Endometrial microvascular endothelial cells (primary cell): Measurements from ENCODE around the gene PRKG1. TPM values are rescaled to one million over a fixed set of nuclear protein-coding genes. Genes with fewer than 3 reads are reported as not detected.
"Not testable (repeated sequence)": the region's sequence is repeated elsewhere in the genome, so short reads cannot be mapped to it uniquely, and the experiment has no call there.

ENCODE experiments used
- in situ Hi-C: cut with HindIII; loops from 2 replicates; pipeline ENCODE4 v1.10.0; 2017; ENCODE audit warnings: low sequenced_read_pairs, low pct_unique_long_range_greater_than_20kb; ENCODE audit errors: inconsistent ontology term
- total RNA-seq: library from RNA; depleted of rRNA; stranded (reverse); fragments of >200 nt; gene quantifications from one replicate; pipeline ENCODE4 v1.2.3, GENCODE V29; 2015; ENCODE audit errors: inconsistent ontology term

The PRKG1 gene
- total RNA-seq, 1 donor from 2014 or later: not detected

DNA sequence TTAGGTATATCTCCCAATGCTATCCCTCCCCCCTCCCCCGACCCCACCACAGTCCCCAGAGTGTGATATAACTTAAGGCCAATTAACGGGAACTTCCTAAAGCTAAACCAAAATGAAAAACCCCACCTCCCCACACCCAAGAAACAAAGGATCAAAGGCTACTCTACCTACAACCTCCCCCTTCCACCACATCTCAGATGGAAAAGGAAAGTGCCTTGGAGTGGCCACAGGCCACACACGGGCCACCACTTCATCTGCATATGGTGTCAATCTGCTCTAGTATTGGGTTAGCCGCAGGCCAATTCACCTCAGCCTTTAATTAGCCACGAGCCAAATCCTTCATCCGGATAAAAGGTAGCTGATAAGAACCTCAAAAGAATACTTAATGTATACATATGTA, 605.6 kb downstream of the PRKG1 start:
- in situ Hi-C loops: no loop called here

DNA sequence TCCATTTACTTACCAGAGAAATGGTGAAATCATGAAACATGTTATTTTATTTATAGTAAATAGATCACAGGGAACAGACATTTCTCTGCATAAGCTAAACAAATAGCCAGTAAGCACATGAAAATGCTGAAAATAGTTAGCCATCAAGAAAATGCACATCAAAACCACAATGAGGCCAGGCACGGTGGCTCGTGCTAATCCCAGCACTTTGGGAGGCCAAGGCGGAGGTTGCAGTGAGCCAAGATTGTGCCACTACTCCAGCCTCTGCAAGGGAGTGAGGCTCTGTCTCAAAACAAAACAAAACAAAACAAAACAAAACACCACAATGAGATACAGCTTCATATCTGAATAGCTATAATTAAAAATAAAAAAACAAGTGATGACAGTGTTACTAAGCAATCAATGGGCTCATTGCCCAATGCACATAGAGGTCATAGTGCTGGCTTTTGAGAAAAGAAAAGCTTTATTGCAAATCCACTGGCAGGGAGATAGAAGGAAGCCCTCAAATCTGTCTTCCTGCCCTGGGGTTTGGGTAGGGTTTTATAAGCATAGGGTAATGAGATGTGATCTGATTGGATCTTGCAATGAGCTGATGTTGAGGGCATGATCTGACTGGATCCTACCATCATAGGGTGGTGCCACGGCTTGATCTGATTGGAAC, 608.9 kb downstream of the PRKG1 start:
- in situ Hi-C loops: no loop called here

DNA sequence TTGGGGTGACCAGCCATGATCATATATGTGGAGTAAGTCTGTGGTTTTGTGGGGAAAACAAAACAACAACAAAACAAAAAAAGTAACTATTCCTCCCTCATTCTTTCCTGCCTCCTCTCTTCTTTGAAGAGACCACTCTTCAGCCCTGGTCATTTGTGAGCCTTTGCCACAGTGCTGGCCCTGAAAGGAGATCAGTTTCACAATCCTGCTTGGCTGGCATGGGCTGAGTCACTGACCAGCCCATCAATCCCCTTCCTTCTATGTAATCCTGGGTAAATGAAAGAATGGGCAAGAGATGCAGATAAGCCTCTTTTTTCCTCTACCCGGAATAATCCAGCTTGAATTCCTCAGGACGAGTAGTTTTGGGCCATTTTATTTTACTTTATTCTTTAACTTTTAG, 611.5 kb downstream of the PRKG1 start:
- in situ Hi-C loops: no loop called here

GRCh38 chr10:51687296-51687695, 613.0 kb downstream of the PRKG1 start:
- in situ Hi-C loops: no loop called here

DNA sequence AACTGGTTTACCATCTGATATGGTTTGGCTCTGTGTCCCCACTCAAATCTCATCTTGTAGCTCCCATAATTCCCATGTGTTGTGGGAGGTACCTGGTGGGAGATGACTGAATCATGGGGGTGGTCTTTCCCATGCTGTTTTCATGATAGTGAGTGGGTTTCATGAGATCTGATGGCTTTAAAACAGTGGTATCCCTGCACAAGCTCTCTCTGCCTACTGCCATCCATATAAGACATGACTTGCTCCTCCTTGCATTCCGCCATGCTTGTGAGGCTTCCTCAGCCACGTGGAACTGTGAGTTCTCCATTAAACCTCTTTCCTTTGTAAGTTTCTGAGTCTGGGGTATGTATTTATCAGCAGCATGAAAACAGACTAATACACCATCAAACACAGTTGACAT, 614.5 kb downstream of the PRKG1 start:
- in situ Hi-C loops: not testable (repeated sequence)

DNA sequence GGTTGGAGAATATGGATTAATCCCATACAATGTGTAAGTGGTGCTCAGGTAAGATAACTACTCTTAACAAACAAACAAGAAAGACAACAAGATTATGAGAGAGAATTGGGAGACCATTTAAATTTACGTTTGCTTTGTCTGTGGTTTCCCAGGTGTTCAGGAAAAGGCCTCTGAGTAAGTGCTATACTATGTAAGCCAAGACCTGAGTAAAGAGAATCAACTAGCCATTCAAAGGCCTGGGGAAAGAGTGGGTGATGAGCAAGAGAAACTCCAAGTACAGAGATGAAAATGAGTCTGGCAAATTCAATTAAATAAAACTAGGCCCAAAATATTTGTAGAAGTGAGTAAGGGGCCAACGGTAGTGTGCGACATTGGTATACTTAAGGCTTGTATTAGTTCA, 615.2 kb downstream of the PRKG1 start:
- in situ Hi-C loops: no loop called here

- in situ Hi-C loops: no loop called here
Observed at GRCh38 chr10:51691135-51691534, 616.8 kb downstream of the PRKG1 start.

- in situ Hi-C loops: no loop called here
Observed at GRCh38 chr10:51694086-51694768, 619.9 kb downstream of the PRKG1 start.

GRCh38 chr10:51696251-51696650, 622.0 kb downstream of the PRKG1 start:
- in situ Hi-C loops: no loop called here

GRCh38 chr10:51698473-51699063, 624.3 kb downstream of the PRKG1 start:
- in situ Hi-C loops: no loop called here

DNA sequence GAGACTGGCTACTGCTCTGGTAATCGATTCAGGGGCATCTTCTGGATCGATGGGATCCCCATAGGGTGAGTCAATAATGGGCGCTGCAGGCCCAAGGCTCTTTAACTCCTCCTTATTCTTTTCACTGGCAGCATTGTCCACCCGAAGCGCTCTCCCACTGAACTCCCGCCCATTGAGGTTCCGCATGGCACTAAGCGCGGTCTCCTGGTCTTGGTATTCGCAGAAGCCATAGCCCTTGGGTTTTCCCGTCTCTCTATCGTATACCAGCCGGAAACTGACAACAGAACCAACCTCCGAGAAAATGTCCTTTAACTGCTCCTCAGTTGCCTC, 624.8 kb downstream of the PRKG1 start:
- in situ Hi-C loops: no loop called here

- in situ Hi-C loops: no loop called here
Observed at GRCh38 chr10:51699475-51700227, 625.4 kb downstream of the PRKG1 start, which contains the start of gene CSTF2T. Gene CSTF2T, minus strand, starts transcription at chr10:51699595. Its CDS starts 46 bp downstream, at chr10:51699549.

DNA sequence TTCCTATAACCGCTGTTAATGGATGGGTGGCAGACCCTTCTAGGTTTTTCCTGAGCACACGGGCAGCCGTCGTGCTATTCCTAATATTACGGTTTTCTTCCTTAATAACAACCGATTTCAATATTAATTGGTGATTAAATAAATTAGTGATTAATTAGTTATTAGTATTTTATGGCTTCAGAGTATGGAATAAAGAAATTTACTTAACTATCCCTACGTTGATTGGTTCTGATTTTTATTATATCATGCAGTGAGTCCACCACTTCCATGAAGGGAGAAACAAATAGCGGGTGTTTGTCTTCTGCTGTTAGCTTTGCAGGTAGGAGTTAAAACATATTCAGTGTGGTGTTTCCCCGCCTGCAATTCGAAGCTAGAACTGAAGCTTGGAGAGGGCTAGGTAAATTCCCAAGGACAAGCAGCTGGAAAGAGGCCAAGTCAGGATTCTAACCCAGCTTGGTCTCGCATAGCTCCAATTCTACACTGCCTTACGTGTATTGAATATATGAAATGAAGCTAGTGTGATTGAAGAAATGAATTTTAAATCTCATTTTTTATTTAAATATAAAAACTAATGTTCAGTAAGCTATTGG, 626.0 kb downstream of the PRKG1 start:
- in situ Hi-C loops: no loop called here

GRCh38 chr10:51705774-51706173, 631.5 kb downstream of the PRKG1 start:
- in situ Hi-C loops: no loop called here

DNA sequence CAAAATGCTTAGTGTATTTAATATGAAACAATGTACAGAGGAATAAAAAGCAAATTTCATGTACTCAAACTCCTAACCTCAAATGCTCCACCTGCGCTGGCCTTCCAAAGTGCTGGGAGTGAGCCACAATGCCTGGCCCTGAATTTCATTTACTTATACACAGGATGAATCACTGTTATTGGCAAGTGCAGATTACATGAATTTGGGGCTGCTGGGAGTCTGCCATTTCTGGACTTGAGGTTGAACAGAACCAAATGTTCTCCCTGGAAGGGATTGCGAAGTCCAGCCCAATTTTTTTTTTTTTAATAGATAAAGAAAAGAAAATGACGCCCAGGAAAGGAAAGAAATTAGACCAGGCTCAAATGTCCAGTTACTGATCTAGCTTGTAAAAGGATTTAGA, 631.9 kb downstream of the PRKG1 start:
- in situ Hi-C loops: no loop called here

DNA sequence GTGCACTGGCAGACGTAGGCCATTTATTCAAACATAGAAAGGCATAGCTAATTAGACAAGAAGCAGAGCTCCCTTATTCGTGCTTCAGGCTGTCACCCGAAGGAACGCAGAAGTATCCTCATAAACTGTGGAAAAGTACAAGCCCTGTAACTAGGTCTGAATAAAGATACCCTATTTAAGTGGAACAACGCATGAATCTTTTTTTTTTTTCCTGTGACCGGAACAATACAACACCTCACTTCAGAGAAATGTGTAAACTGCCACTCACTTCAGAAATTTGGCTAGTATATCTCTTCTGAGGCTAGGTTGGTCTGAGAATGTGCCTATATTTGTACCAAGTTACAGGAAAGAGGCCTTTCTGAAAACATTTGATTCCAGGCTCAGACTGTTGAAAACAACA, 633.1 kb downstream of the PRKG1 start:
- in situ Hi-C loops: no loop called here

DNA sequence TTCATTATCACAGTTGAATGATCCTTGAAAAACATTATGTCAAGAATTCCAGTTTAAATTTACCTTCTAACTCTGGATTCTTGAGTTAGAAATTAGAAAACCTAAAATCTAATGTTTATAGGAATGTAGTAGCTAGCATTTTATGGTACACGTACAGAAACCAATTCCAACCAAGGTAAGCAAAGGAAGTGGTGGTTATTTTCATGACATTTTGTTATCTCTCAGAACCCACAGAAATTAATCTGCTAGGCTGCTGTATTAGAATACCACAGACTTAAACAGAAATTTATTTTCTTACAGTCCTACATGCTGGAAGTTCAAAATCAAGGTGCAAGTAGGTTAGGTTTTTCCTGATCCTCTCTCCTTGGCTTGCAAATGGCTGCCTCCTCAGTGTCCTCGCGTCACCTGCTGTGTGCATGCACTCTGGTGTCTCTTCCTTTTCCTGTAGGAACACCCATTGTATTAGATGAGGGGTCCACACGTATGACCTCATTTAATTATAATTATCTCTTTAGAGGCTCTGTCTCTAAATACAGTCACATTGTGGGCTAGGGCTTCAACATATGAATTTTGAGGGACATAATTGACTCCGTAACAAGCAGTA, 633.6 kb downstream of the PRKG1 start:
- in situ Hi-C loops: no loop called here

DNA sequence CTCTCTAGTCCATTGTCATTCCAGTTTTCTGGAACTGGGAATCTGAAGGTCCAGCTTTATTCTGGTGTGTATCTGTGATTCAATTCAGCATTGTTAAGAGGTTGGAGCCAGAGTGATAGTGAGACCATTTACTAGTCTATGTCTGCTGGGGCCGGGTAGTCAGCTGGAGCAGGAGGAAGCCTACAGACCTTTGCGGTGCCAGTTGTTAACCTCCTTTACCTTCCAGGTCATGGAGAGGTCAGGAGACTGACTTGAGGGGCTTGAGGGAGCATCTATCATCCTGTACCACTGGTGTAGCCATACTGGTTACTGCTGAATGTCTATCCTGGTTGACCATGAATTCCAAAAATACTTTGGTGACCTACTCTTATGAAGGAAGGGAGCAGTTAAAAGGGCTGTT, 634.3 kb downstream of the PRKG1 start:
- in situ Hi-C loops: no loop called here
